Measurements from ENCODE around the gene PRKRIP1.

Gene PRKRIP1

DNA sequence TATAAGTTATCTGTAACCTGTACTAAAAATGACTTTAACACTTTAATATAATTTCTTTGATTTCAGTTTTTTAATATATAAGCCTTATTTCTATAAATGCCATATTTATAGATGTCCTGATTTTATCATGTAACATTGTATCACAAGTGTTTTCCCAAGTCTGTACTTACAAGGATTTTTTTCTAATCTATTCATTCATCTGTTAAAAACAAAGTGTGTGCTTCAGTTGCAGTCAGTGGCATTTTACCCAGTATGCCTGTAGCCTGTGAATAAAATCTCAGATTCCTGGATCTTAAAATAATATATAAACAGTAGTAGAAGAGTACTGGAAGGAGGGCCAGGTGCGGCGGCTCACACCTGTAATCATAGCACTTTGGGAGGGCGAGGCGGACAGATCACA lies 17.4 kb downstream of the PRKRIP1 start:
- Histone ChIP-seq H3K27me3 (ENCODE audit: low read depth, low read length) (no peaks in the 10 kb centered on the region), H3K79me2 (ENCODE audit: low read length) (peaks cover 6% of the 10 kb centered on the region), H3K4me3 (ENCODE audit: low read length) (no peak overlapping the region), H3K9me3 (ENCODE audit: insufficient read depth, low read length) (no peaks in the 10 kb centered on the region), H3K4me1 (ENCODE audit: low read length) (peaks cover 38% of the 10 kb centered on the region), H3K36me3 (replicated peaks; ENCODE audit: low read depth, low read length) (peaks cover 38% of the 10 kb centered on the region), H3K9ac (ENCODE audit: low read length) (no peak overlapping the region), H4K20me1 (ENCODE audit: insufficient read depth, low read length) (no peaks in the 10 kb centered on the region), H3K4me2 (ENCODE audit: low read length) (no peak overlapping the region), H2AFZ (ENCODE audit: low read depth, low read length) (no peak overlapping the region), H3K27ac (ENCODE audit: low read length) (no peak overlapping the region)
- TF ChIP-seq, protein P1, sequence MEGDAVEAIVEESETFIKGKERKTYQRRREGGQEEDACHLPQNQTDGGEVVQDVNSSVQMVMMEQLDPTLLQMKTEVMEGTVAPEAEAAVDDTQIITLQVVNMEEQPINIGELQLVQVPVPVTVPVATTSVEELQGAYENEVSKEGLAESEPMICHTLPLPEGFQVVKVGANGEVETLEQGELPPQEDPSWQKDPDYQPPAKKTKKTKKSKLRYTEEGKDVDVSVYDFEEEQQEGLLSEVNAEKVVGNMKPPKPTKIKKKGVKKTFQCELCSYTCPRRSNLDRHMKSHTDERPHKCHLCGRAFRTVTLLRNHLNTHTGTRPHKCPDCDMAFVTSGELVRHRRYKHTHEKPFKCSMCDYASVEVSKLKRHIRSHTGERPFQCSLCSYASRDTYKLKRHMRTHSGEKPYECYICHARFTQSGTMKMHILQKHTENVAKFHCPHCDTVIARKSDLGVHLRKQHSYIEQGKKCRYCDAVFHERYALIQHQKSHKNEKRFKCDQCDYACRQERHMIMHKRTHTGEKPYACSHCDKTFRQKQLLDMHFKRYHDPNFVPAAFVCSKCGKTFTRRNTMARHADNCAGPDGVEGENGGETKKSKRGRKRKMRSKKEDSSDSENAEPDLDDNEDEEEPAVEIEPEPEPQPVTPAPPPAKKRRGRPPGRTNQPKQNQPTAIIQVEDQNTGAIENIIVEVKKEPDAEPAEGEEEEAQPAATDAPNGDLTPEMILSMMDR (IDR thresholded peaks at IDR 0.05; ENCODE audit: low read depth, low read length): no peak
- no peak for TF ChIP-seq EZH2phosphoT487 (IDR thresholded peaks at IDR 0.05; ENCODE audit: low read depth)

- no peak for TF ChIP-seq EZH2phosphoT487 (IDR thresholded peaks at IDR 0.05; ENCODE audit: low read depth)
- TF ChIP-seq, protein P1 (IDR thresholded peaks at IDR 0.05; ENCODE audit: low read depth, low read length): no peak
- peaks cover 8% of the 10 kb centered on the region for H3K79me2 ChIP-seq (ENCODE audit: low read length)
- no peaks in the 10 kb centered on the region for H3K27me3 ChIP-seq (ENCODE audit: low read depth, low read length)
- H3K27ac ChIP-seq (ENCODE audit: low read length): peak overlapping the region; percentile 91
- H4K20me1 ChIP-seq (ENCODE audit: insufficient read depth, low read length): no peaks in the 10 kb centered on the region
- no peaks in the 10 kb centered on the region for H3K9me3 ChIP-seq (ENCODE audit: insufficient read depth, low read length)
- H2AFZ ChIP-seq (ENCODE audit: low read depth, low read length): no peak overlapping the region
- peaks cover 58% of the 10 kb centered on the region for H3K4me1 ChIP-seq (ENCODE audit: low read length)
- H3K4me2 ChIP-seq (ENCODE audit: low read length): peak overlapping the region; percentile 65
- H3K4me3 ChIP-seq (ENCODE audit: low read length): peak overlapping the region; percentile 32
- H3K9ac ChIP-seq (ENCODE audit: low read length): peak overlapping the region; percentile 52
- peaks cover 26% of the 10 kb centered on the region for H3K36me3 ChIP-seq (replicated peaks; ENCODE audit: low read depth, low read length)
Observed at GRCh38 chr7:102415685-102416225, 19.6 kb downstream of the PRKRIP1 start.

DNA sequence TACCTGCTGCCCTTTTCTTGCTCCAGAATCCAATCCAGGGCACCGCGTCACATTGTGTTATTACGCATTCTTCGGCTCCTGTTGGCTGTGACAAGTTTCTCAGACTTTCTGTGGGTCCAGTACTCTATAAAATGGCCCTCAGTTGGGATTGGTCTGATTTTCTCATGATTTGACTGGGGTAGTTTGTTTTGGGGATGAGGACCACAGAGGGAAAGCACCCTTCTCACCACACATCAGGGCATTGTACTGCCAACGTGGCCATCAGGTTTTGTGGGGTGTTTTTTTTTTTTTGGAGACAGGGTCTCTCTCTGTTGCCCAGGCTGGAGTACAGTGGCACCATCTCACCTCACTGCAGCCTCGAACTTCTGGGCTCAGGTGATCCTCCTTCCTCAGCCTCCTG lies 20.2 kb downstream of the PRKRIP1 start:
- no peak overlapping the region for H2AFZ ChIP-seq (ENCODE audit: low read depth, low read length)
- no peaks in the 10 kb centered on the region for H4K20me1 ChIP-seq (ENCODE audit: insufficient read depth, low read length)
- TF ChIP-seq EZH2phosphoT487 (IDR thresholded peaks at IDR 0.05; ENCODE audit: low read depth): no peak
- TF ChIP-seq, protein P1 (IDR thresholded peaks at IDR 0.05; ENCODE audit: low read depth, low read length): no peak
- peaks cover 64% of the 10 kb centered on the region for H3K4me1 ChIP-seq (ENCODE audit: low read length)
- peak overlapping the region; percentile 65 for H3K4me2 ChIP-seq (ENCODE audit: low read length)
- H3K79me2 ChIP-seq (ENCODE audit: low read length): peaks cover 8% of the 10 kb centered on the region
- H3K4me3 ChIP-seq (ENCODE audit: low read length): peak overlapping the region; percentile 32; the same call in 1 of the 2 replicates
- no peaks in the 10 kb centered on the region for H3K27me3 ChIP-seq (ENCODE audit: low read depth, low read length)
- peak overlapping the region; percentile 91 for H3K27ac ChIP-seq (ENCODE audit: low read length)
- H3K9ac ChIP-seq (ENCODE audit: low read length): peak overlapping the region; percentile 52
- peaks cover 23% of the 10 kb centered on the region for H3K36me3 ChIP-seq (replicated peaks; ENCODE audit: low read depth, low read length)
- no peaks in the 10 kb centered on the region for H3K9me3 ChIP-seq (ENCODE audit: insufficient read depth, low read length)

DNA sequence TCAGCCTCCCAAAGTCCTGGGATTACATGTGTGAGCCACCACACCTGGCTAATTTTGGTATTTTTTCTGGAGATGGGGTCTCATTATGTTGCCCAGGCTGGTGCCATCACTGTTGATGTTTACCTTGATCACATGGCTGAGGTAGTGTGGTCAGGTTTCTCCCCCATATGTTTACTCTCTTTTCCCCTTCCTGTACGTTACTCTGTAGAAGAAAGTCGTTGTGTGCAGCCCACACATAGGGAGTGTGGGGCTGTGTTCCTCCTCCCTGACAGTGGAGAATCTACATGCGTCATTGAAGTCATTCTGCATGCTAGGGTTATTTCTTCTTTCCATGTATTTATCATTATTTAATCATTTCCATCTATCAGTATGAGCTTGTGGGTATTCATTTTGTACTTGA lies 20.9 kb downstream of the PRKRIP1 start:
- H3K79me2 ChIP-seq (ENCODE audit: low read length): peaks cover 8% of the 10 kb centered on the region
- H4K20me1 ChIP-seq (ENCODE audit: insufficient read depth, low read length): no peaks in the 10 kb centered on the region
- H2AFZ ChIP-seq (ENCODE audit: low read depth, low read length): no peak overlapping the region
- H3K4me2 ChIP-seq (ENCODE audit: low read length): no peak overlapping the region
- no peaks in the 10 kb centered on the region for H3K9me3 ChIP-seq (ENCODE audit: insufficient read depth, low read length)
- H3K27ac ChIP-seq (ENCODE audit: low read length): no peak overlapping the region
- peaks cover 23% of the 10 kb centered on the region for H3K36me3 ChIP-seq (replicated peaks; ENCODE audit: low read depth, low read length)
- no peak for TF ChIP-seq EZH2phosphoT487 (IDR thresholded peaks at IDR 0.05; ENCODE audit: low read depth)
- TF ChIP-seq, protein P1 (IDR thresholded peaks at IDR 0.05; ENCODE audit: low read depth, low read length): no peak
- no peaks in the 10 kb centered on the region for H3K27me3 ChIP-seq (ENCODE audit: low read depth, low read length)
- H3K4me3 ChIP-seq (ENCODE audit: low read length): no peak overlapping the region
- peaks cover 69% of the 10 kb centered on the region for H3K4me1 ChIP-seq (ENCODE audit: low read length)
- H3K9ac ChIP-seq (ENCODE audit: low read length): no peak overlapping the region
